HG02943 (cell line): ENCODE measurements around the gene TNFAIP2.

ENCODE experiments used
- ATAC-seq: cut with Tn5 transposase; IDR thresholded peaks from one replicate; pipeline ENCODE4 v1.9.1; 2021; ENCODE audit warnings: mild to moderate bottlenecking, low read depth, moderate library complexity; ENCODE audit not compliant: unreplicated experiment

TNFAIP2 gene

GRCh38 chr14:103177376-103177775, 54.1 kb downstream of the TNFAIP2 start:
- no peak for ATAC-seq

GRCh38 chr14:103178521-103178920, 55.3 kb downstream of the TNFAIP2 start:
- ATAC-seq, result no peak

DNA sequence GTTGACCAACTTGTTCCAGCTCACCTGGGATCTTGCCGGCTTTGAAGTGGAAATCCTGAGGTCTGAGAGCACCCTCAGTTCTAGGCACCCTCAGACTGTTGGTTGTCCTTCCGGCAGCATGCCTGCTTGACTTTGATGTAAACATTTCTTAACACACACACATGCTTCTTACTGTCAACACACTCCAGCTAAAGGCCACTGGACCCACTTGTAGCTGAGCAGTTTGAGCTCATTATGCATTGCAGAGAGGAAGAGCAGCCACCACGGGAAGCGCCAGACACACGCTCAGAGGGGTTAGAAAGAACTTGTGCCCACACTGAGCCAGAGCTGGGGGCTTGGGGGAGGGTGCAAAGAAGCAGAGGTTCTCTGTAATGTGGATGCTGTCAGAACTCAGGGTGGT, 55.8 kb downstream of the TNFAIP2 start:
- no peak for ATAC-seq

DNA sequence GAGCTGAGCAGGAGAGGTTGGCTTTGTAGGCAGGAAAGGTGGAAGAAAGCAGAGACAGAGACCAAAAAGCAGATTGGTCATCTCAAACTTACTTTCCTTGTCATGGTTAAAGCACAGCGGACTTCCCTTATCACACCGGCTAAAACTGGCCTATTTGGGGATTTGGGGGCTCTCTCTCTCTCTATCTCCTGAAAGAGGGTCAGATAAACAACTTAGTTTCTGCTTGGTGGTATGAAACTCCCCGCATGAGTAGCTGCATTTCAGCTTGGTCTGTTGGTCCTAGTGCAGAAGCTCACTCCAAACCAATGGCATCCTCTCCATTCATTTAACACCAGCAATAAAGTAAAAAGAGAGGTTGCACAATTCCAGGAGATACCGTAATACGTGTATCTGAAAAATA, 57.1 kb downstream of the TNFAIP2 start:
- ATAC-seq, result no peak

GRCh38 chr14:103184046-103184445, 60.8 kb downstream of the TNFAIP2 start:
- ATAC-seq, result no peak

- ATAC-seq, result no peak
These were observed 62.1 kb downstream of the TNFAIP2 start for GRCh38 chr14:103185051-103186029.

DNA sequence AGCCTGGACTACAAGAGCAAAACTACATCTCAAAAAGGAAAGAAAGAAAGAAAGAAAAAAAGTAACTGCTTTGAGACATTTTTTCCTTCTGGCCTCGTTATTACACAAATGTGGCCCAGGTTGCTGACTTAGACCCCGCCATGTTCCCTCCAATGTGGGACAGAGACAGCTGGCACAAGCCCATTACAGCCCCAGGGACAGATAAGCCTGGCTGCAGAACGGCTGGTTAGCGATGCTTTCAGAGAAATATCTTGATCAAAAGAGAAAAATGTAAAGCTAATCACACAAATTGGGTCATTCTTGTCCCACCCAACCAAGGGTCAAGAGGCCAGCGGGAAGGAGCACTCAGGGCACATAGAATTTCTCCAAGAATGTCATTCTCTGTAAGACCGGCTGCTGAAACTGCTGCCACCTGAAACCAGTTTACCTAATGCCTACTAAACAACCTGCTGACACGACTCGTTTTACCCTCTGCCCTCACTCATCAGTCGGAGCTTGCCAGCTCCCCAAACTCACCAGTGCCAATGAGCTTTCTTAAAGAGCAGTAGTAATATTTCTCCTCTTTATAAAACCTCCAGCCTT, 63.1 kb downstream of the TNFAIP2 start:
- no peak for ATAC-seq
